H1 (cell line): ENCODE data around the gene UBE2V1. TPM values are rescaled to one million over a fixed set of nuclear protein-coding genes. Genes with fewer than 3 reads are reported as not detected.

Experiments
- CTCF ChIA-PET: fragments of 300-600 bp; sonication (Branson Sonifier 250); formaldehyde crosslinking; loops from one replicate; lab custom pipeline; 2021; ENCODE audit not compliant: partially characterized antibody; lab: Charles Lee
- POLR2A ChIA-PET: fragments of 300-600 bp; sonication (Branson Sonifier 250); formaldehyde crosslinking; loops from one replicate; lab custom pipeline; 2021; ENCODE audit warnings: inconsistent platforms; ENCODE audit not compliant: partially characterized antibody; lab: Charles Lee
- DNase-seq, 2 experiments: peaks; one replicate each; pipeline versions ENCODE4 v3.0.0 to v3.0.0-alpha.2; 2010 to 2022; ENCODE audit warnings: low spot score in 2 of 2, low read depth in 1 of 2, mixed read lengths in 1 of 2
- FAIRE-seq: peaks from 2 replicates; lab custom pipeline; 2011; peaks lifted over from hg19 to GRCh38; lab: Jason Lieb, UNC
- H2AFZ ChIP-seq: 2 replicates; pipeline ENCODE4 v1.8.1; 2012; ENCODE audit warnings: low read length, inconsistent platforms
- H2AK5ac ChIP-seq: 2 replicates; pipeline ENCODE4 v1.6.1; 2013; ENCODE audit warnings: low read depth, low read length
- H2BK120ac ChIP-seq: replicated peaks from 2 replicates; pipeline ENCODE3; 2013; ENCODE audit warnings: low read depth, low read length, inconsistent platforms
- H2BK12ac ChIP-seq: 2 replicates; pipeline ENCODE4 v1.6.1; 2013; ENCODE audit warnings: low read depth, low read length
- H2BK15ac ChIP-seq: 2 replicates; pipeline ENCODE4 v1.6.1; 2013; ENCODE audit warnings: low read length
- H2BK20ac ChIP-seq: 2 replicates; pipeline ENCODE4 v1.6.1; 2013; ENCODE audit warnings: low read length
- H2BK5ac ChIP-seq: 2 replicates; pipeline ENCODE4 v1.6.1; 2013; ENCODE audit warnings: low read depth, low read length
- H3K14ac ChIP-seq: 2 replicates; pipeline ENCODE4 v1.6.1; 2013; ENCODE audit warnings: inconsistent platforms; ENCODE audit not compliant: insufficient read length
- H3K18ac ChIP-seq: 2 replicates; pipeline ENCODE4 v1.6.1; 2013; ENCODE audit warnings: low read length; ENCODE audit errors: extremely low read depth
- H3K23ac ChIP-seq: 2 replicates; pipeline ENCODE4 v1.6.1; 2013; ENCODE audit warnings: inconsistent platforms; ENCODE audit not compliant: insufficient read length
- H3K23me2 ChIP-seq: 2 replicates; pipeline ENCODE4 v1.6.1; 2013; ENCODE audit warnings: low read depth, low read length
- H3K27ac ChIP-seq: 2 replicates; pipeline ENCODE4 v1.6.1; 2011; ENCODE audit warnings: low read depth, low read length, inconsistent platforms
- H3K27me3 ChIP-seq, 4 experiments: replicated peaks in 1 of 4; 1 replicate in 1 of 4; 2 replicates in 3 of 4; pipeline versions ENCODE4 v1.6.1 to v1.8.1; 2011 to 2013; ENCODE audit warnings: low read length in 3 of 4, mild to moderate bottlenecking in 3 of 4, inconsistent platforms in 2 of 4, mixed read lengths in 2 of 4, moderate library complexity in 1 of 4; ENCODE audit not compliant: control insufficient read depth in 3 of 4, insufficient read depth in 3 of 4; ENCODE audit errors: extremely low read depth in 1 of 4
- H3K36me3 ChIP-seq, 4 experiments: 2 replicates each; pipeline versions ENCODE4 v1.6.1 to v1.8.1; 2011 to 2013; ENCODE audit warnings: mild to moderate bottlenecking in 4 of 4, low read length in 3 of 4, moderate library complexity in 2 of 4, control low read depth in 1 of 4, inconsistent platforms in 1 of 4; ENCODE audit not compliant: insufficient read depth in 4 of 4, control insufficient read depth in 2 of 4
- H3K4ac ChIP-seq: replicated peaks from 2 replicates; pipeline ENCODE3; 2013; ENCODE audit warnings: low read length, low read depth, mixed read lengths, inconsistent platforms; ENCODE audit not compliant: insufficient read length
- H3K4me1 ChIP-seq, 4 experiments: replicated peaks in 1 of 4; 1 replicate in 1 of 4; 2 replicates in 3 of 4; pipeline versions ENCODE4 v1.6.1 to v1.8.1; 2011 to 2013; ENCODE audit warnings: low read length in 3 of 4, inconsistent platforms in 2 of 4, mixed read lengths in 1 of 4; ENCODE audit not compliant: insufficient read depth in 4 of 4, control insufficient read depth in 3 of 4
- H3K4me2 ChIP-seq, 2 experiments: 2 replicates each; pipeline versions ENCODE4 v1.6.1 to v1.8.1; 2011 to 2013; ENCODE audit warnings: low read depth in 2 of 2, low read length in 2 of 2, control low read depth in 1 of 2, inconsistent platforms in 1 of 2, mild to moderate bottlenecking in 1 of 2; ENCODE audit not compliant: insufficient read depth in 1 of 2
- H3K4me3 ChIP-seq, 4 experiments: fragments of 200-600, 300-600 bp in 1 of 4; sonication (generic), shearing (Covaris generic), sonication (Bioruptor Twin) in 1 of 4; 2 replicates each; pipeline versions ENCODE4 v1.5.1 to v1.8.1; 2011 to 2016; ENCODE audit warnings: low read length in 4 of 4, low read depth in 3 of 4, control low read depth in 2 of 4, inconsistent platforms in 2 of 4, mild to moderate bottlenecking in 2 of 4, mixed read lengths in 1 of 4, moderate library complexity in 1 of 4; ENCODE audit not compliant: insufficient read depth in 2 of 4; ENCODE audit errors: extremely low read depth in 1 of 4
- H3K56ac ChIP-seq: replicated peaks from 2 replicates; pipeline ENCODE3; 2013; ENCODE audit warnings: low read depth, mild to moderate bottlenecking, mixed read lengths, low read length, inconsistent platforms; ENCODE audit not compliant: insufficient read length
- H3K79me1 ChIP-seq: 2 replicates; pipeline ENCODE4 v1.6.1; 2013; ENCODE audit warnings: low read depth, low read length, control low read depth
- H3K79me2 ChIP-seq, 2 experiments: 2 replicates each; pipeline versions ENCODE4 v1.6.1 to v1.8.1; 2012 to 2013; ENCODE audit warnings: low read length in 2 of 2, mild to moderate bottlenecking in 2 of 2, inconsistent platforms in 1 of 2; ENCODE audit not compliant: insufficient read depth in 2 of 2, control insufficient read depth in 1 of 2
- H3K9ac ChIP-seq, 4 experiments: replicated peaks in 1 of 4; 1 replicate in 1 of 4; 2 replicates in 3 of 4; pipeline versions ENCODE4 v1.6.1 to v1.8.1; 2011 to 2013; ENCODE audit warnings: low read depth in 3 of 4, low read length in 3 of 4, control low read depth in 2 of 4, mild to moderate bottlenecking in 2 of 4, moderate library complexity in 2 of 4, inconsistent platforms in 1 of 4; ENCODE audit errors: extremely low read depth in 1 of 4
- H3K9me3 ChIP-seq, 2 experiments: 2 replicates each; pipeline versions ENCODE4 v1.6.1 to v1.8.1; 2012 to 2013; ENCODE audit warnings: mild to moderate bottlenecking in 2 of 2, moderate library complexity in 2 of 2, control low read depth in 1 of 2, inconsistent platforms in 1 of 2, low read depth in 1 of 2, low read length in 1 of 2, mixed read lengths in 1 of 2; ENCODE audit not compliant: insufficient read depth in 2 of 2
- H4K20me1 ChIP-seq, 2 experiments: replicated peaks in 1 of 2; 2 replicates each; pipeline versions ENCODE3 to v1.8.1; 2011 to 2013; ENCODE audit warnings: inconsistent platforms in 2 of 2, low read length in 2 of 2, mild to moderate bottlenecking in 1 of 2; ENCODE audit not compliant: insufficient read depth in 2 of 2, control insufficient read depth in 1 of 2
- H4K5ac ChIP-seq: 2 replicates; pipeline ENCODE4 v1.6.1; 2013; ENCODE audit warnings: low read length, low read depth, mixed read lengths, inconsistent platforms; ENCODE audit not compliant: insufficient read length
- H4K8ac ChIP-seq: 2 replicates; pipeline ENCODE4 v1.8.0; 2013; ENCODE audit warnings: mild to moderate bottlenecking, moderate library complexity, low read length, inconsistent platforms; ENCODE audit not compliant: insufficient read depth; ENCODE audit errors: extremely low read depth
- H4K91ac ChIP-seq: replicated peaks from 2 replicates; pipeline ENCODE3; 2013; ENCODE audit warnings: low read length, mixed read lengths, inconsistent platforms; ENCODE audit not compliant: insufficient read length
- BRCA1 ChIP-seq: IDR thresholded peaks from 2 replicates; pipeline ENCODE4 v1.6.1; 2012; ENCODE audit warnings: low read depth, low read length, improper control_type of control experiment
- CBX5 ChIP-seq: fragments of 300-800, 300-1000 bp; sonication (generic); IDR thresholded peaks from 2 replicates; pipeline ENCODE4 v1.7.1; 2016; ENCODE audit warnings: antibody characterized with exemption, low read length, low read depth
- CHD2 ChIP-seq: IDR thresholded peaks from 2 replicates; pipeline ENCODE4 v1.6.1; 2012; ENCODE audit warnings: low read length, improper control_type of control experiment
- EP300 ChIP-seq, 2 experiments: IDR thresholded peaks; 1 replicate in 1 of 2; 2 replicates in 1 of 2; pipeline ENCODE4 v1.6.1; 2011 to 2012; ENCODE audit warnings: low read depth in 2 of 2, low read length in 2 of 2, mild to moderate bottlenecking in 2 of 2, borderline replicate concordance in 1 of 2, inconsistent platforms in 1 of 2, moderate library complexity in 1 of 2
- FOSL1 ChIP-seq: IDR thresholded peaks from 2 replicates; pipeline ENCODE4 v1.6.1; 2011; ENCODE audit warnings: mild to moderate bottlenecking, low read depth, low read length, moderate library complexity; ENCODE audit not compliant: insufficient read depth
- GABPA ChIP-seq: IDR thresholded peaks from 2 replicates; pipeline ENCODE4 v1.6.1; 2011; ENCODE audit warnings: mild to moderate bottlenecking, low read length, moderate library complexity, borderline replicate concordance; ENCODE audit not compliant: insufficient read depth
- NRF1 ChIP-seq: IDR thresholded peaks from 2 replicates; pipeline ENCODE4 v1.6.1; 2011; ENCODE audit warnings: mild to moderate bottlenecking, low read depth, low read length, improper control_type of control experiment
- RAD21 ChIP-seq, 2 experiments: IDR thresholded peaks in 1 of 2; conservative IDR thresholded peaks in 1 of 2; 2 replicates each; pipeline ENCODE4 v1.6.1; 2011; ENCODE audit warnings: low read depth in 2 of 2, low read length in 2 of 2, improper control_type of control experiment in 1 of 2, inconsistent platforms in 1 of 2, mild to moderate bottlenecking in 1 of 2, moderate library complexity in 1 of 2
- RBBP5 ChIP-seq: IDR thresholded peaks from 2 replicates; pipeline ENCODE4 v1.7.1; 2012; ENCODE audit warnings: low read depth, mild to moderate bottlenecking, inconsistent platforms, low read length, moderate library complexity, borderline replicate concordance
- SIX5 ChIP-seq: IDR thresholded peaks from 2 replicates; pipeline ENCODE4 v1.6.1; 2011; ENCODE audit warnings: mild to moderate bottlenecking, low read depth, low read length
- ZNF274 ChIP-seq: IDR thresholded peaks from 2 replicates; pipeline ENCODE4 v1.7.0; 2012; ENCODE audit warnings: low read length, borderline replicate concordance; ENCODE audit errors: extremely low read depth
- WGBS, 2 experiments: shearing (Covaris generic) in 1 of 2; methylation state at CpG; one replicate each; pipeline versions ENCODE4 v1.1.6 to v1.1.7; 2013 to 2015; ENCODE audit warnings: low lambda C conversion rate in 2 of 2, mixed read lengths in 2 of 2, inconsistent platforms in 1 of 2, low coverage in 1 of 2, missing lambda C conversion rate in 1 of 2; ENCODE audit not compliant: insufficient replicate concordance in 2 of 2, insufficient coverage in 1 of 2, insufficient read length in 1 of 2; ENCODE audit errors: extremely low coverage in 1 of 2, missing lambda C conversion rate in 1 of 2; 5-methylcytosine and 5-hydroxymethylcytosine counted together
- polyA plus RNA-seq, 7 experiments: library from polyadenylated mRNA; depleted of rRNA in 3 of 7; stranded (reverse) in 5 of 7; unstranded in 2 of 7; fragments of >200 nt in 5 of 7; fragments of 200-250 nt in 2 of 7; gene quantifications; 1 replicate in 5 of 7; 2 replicates in 1 of 7; 4 replicates in 1 of 7; pipeline versions ENCODE4 v1.2.1 to v1.2.3, GENCODE V29; 2011 to 2013; ENCODE audit warnings: missing spikeins in 2 of 7, mixed read lengths in 2 of 7
- total RNA-seq: library from RNA; stranded (reverse); fragmentation: NEBNext Ultra II Directional; extraction: Animal tissue kit (Norgen Biotek cat#: 25700); gene quantifications from 2 replicates; pipeline ENCODE4 v1.2.1, GENCODE V29; 2021
- TF ChIP-seq, protein P1 (sequence below): IDR thresholded peaks from 2 replicates; pipeline ENCODE4 v1.6.1; 2012; ENCODE audit warnings: inconsistent platforms

The UBE2V1 gene
- total and polyA plus RNA-seq, 2 of the 8 experiments (the other 6 are each of a cell fraction or from before 2014, with no cell fraction given) = 141 to 184 TPM

DNA sequence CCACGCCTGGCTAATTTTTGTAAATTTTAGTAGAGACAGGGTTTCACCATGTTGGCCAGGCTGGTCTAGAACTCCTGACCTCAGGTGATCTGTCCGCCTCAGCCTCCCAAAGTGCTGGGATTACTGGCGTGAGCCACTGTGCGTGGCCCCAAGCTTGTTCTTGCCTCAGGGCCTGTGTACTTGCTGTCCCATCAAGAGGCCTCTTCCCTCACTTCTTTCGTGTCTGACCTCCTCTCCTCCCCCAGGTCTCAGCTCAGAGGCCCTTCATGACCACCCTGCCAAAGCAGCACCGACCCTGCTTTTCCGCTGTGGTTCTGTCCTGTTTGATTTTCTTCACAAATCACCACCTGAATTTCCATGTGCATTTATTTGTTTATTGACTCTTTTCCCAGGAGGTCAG is 10.5 kb upstream of the UBE2V1 start:
- H4K20me1 ChIP-seq = peaks cover 3 to 8% of the 10 kb centered on the region in 2 experiments
- no peak overlapping the region for H4K8ac ChIP-seq
- H3K27ac ChIP-seq = no peak overlapping the region
- no peak overlapping the region for H3K4ac ChIP-seq
- H3K36me3 ChIP-seq = peaks cover 0 to 25% (median 18%) of the 10 kb centered on the region in 4 experiments; a peak in 7 of 8 replicates
- H3K23me2 ChIP-seq = no peaks in the 10 kb centered on the region
- H3K4me1 ChIP-seq = peaks cover 0 to 2% (median 0%) of the 10 kb centered on the region in 4 experiments; a peak in 2 of 7 replicates
- no peak overlapping the region for H4K91ac ChIP-seq
- H3K27me3 ChIP-seq = no peaks in the 10 kb centered on the region
- H2BK15ac ChIP-seq = no peak overlapping the region
- H2BK12ac ChIP-seq = no peak overlapping the region
- H3K79me1 ChIP-seq = no peaks in the 10 kb centered on the region
- H2AFZ ChIP-seq = no peak overlapping the region
- no peak overlapping the region for H3K4me2 ChIP-seq
- H2AK5ac ChIP-seq = no peak overlapping the region
- FAIRE-seq (no peak), DNase-seq (no peak)
- H3K23ac ChIP-seq = no peak overlapping the region
- H3K4me3 ChIP-seq = no peak overlapping the region
- H3K56ac ChIP-seq = no peak overlapping the region
- no peaks in the 10 kb centered on the region for H3K9me3 ChIP-seq
- CTCF ChIA-PET = interaction anchor here (0.7 to 13.0 kb wide), 8 partner anchors 8 to 511 kb away, joined by 3 to 208 read pairs (median 76); partner anchors contain the start of gene PEDS1
- no peaks in the 10 kb centered on the region for H3K79me2 ChIP-seq
- H2BK120ac ChIP-seq = no peak overlapping the region
- H3K14ac ChIP-seq = no peak overlapping the region
- H3K9ac ChIP-seq = no peak overlapping the region
- H2BK5ac ChIP-seq = no peak overlapping the region
- H4K5ac ChIP-seq = no peak overlapping the region
- H3K18ac ChIP-seq = no peak overlapping the region
- POLR2A ChIA-PET = interaction anchor here (0.6 to 2.1 kb wide), 9 partner anchors 19 to 143 kb away, joined by 3 to 4 read pairs (median 3); partner anchors contain the start of gene CEBPB
- 94% methylated on average over 7 of the region's 7 CpGs; no CpG with 5 or more reads in 1 of the 2 experiments for WGBS, 2 experiments
- H2BK20ac ChIP-seq = no peak overlapping the region
- no peak for TF ChIP-seq RBBP5
- no peak for TF ChIP-seq BRCA1
- TF ChIP-seq RAD21 (IDR thresholded peaks at IDR 0.05 in 1 of 2, conservative IDR thresholded peaks at IDR 0.05 in 1 of 2; ENCODE audit: low read depth in 2 of 2, low read length in 2 of 2) = no peak
- TF ChIP-seq CBX5 = no peak
- TF ChIP-seq GABPA = no peak
- TF ChIP-seq NRF1 = no peak
- TF ChIP-seq, protein P1, sequence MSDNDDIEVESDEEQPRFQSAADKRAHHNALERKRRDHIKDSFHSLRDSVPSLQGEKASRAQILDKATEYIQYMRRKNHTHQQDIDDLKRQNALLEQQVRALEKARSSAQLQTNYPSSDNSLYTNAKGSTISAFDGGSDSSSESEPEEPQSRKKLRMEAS = no peak
- no peak for TF ChIP-seq SIX5
- no peak for TF ChIP-seq FOSL1
- no peak for TF ChIP-seq ZNF274
- no peak for TF ChIP-seq EP300 (IDR thresholded peaks at IDR 0.05; ENCODE audit: borderline replicate concordance in 1 of 2, low read depth in 2 of 2, low read length in 2 of 2)
- no peak for TF ChIP-seq CHD2
